ENCODE measurements around the gene AQP7.

DNA sequence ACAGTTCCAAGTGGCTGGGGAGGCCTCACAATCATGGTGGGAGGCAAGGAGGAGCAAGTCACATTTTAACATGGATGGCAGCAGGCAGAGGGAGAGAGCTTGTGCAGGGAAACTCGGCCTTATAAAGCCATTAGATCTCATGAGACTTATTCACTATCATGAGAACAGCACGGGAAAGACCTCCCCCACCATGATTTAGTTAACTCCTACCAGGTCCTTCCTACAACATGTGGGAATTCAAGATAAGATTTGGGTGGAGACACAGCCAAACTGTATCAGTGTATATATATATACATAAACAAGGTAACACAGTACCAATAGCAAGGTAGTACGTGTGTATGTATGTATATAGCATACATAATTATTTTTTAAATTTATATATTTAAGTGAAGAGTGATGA is 61.2 kb downstream of the AQP7 start:
- TF ChIP-seq, protein P1, sequence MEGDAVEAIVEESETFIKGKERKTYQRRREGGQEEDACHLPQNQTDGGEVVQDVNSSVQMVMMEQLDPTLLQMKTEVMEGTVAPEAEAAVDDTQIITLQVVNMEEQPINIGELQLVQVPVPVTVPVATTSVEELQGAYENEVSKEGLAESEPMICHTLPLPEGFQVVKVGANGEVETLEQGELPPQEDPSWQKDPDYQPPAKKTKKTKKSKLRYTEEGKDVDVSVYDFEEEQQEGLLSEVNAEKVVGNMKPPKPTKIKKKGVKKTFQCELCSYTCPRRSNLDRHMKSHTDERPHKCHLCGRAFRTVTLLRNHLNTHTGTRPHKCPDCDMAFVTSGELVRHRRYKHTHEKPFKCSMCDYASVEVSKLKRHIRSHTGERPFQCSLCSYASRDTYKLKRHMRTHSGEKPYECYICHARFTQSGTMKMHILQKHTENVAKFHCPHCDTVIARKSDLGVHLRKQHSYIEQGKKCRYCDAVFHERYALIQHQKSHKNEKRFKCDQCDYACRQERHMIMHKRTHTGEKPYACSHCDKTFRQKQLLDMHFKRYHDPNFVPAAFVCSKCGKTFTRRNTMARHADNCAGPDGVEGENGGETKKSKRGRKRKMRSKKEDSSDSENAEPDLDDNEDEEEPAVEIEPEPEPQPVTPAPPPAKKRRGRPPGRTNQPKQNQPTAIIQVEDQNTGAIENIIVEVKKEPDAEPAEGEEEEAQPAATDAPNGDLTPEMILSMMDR (IDR thresholded peaks at IDR 0.05; ENCODE audit: low read depth, low read length, missing input control), result no peak
- TF ChIP-seq, protein P2, sequence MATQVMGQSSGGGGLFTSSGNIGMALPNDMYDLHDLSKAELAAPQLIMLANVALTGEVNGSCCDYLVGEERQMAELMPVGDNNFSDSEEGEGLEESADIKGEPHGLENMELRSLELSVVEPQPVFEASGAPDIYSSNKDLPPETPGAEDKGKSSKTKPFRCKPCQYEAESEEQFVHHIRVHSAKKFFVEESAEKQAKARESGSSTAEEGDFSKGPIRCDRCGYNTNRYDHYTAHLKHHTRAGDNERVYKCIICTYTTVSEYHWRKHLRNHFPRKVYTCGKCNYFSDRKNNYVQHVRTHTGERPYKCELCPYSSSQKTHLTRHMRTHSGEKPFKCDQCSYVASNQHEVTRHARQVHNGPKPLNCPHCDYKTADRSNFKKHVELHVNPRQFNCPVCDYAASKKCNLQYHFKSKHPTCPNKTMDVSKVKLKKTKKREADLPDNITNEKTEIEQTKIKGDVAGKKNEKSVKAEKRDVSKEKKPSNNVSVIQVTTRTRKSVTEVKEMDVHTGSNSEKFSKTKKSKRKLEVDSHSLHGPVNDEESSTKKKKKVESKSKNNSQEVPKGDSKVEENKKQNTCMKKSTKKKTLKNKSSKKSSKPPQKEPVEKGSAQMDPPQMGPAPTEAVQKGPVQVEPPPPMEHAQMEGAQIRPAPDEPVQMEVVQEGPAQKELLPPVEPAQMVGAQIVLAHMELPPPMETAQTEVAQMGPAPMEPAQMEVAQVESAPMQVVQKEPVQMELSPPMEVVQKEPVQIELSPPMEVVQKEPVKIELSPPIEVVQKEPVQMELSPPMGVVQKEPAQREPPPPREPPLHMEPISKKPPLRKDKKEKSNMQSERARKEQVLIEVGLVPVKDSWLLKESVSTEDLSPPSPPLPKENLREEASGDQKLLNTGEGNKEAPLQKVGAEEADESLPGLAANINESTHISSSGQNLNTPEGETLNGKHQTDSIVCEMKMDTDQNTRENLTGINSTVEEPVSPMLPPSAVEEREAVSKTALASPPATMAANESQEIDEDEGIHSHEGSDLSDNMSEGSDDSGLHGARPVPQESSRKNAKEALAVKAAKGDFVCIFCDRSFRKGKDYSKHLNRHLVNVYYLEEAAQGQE (IDR thresholded peaks at IDR 0.05), result no peak
- no peak for TF ChIP-seq JUND (IDR thresholded peaks at IDR 0.05)
- TF ChIP-seq, protein P3, sequence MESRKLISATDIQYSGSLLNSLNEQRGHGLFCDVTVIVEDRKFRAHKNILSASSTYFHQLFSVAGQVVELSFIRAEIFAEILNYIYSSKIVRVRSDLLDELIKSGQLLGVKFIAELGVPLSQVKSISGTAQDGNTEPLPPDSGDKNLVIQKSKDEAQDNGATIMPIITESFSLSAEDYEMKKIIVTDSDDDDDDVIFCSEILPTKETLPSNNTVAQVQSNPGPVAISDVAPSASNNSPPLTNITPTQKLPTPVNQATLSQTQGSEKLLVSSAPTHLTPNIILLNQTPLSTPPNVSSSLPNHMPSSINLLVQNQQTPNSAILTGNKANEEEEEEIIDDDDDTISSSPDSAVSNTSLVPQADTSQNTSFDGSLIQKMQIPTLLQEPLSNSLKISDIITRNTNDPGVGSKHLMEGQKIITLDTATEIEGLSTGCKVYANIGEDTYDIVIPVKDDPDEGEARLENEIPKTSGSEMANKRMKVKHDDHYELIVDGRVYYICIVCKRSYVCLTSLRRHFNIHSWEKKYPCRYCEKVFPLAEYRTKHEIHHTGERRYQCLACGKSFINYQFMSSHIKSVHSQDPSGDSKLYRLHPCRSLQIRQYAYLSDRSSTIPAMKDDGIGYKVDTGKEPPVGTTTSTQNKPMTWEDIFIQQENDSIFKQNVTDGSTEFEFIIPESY (IDR thresholded peaks at IDR 0.05), result no peak
- no peak for TF ChIP-seq RXRA (IDR thresholded peaks at IDR 0.05)
- TF ChIP-seq, protein P4, sequence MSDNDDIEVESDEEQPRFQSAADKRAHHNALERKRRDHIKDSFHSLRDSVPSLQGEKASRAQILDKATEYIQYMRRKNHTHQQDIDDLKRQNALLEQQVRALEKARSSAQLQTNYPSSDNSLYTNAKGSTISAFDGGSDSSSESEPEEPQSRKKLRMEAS (IDR thresholded peaks at IDR 0.05), result no peak
- TF ChIP-seq SP1 (IDR thresholded peaks at IDR 0.05), result no peak
- no peak for TF ChIP-seq YY1 (IDR thresholded peaks at IDR 0.05)
- TF ChIP-seq TAF1 (conservative IDR thresholded peaks at IDR 0.05), result no peak
- no peak for TF ChIP-seq RAD21 (IDR thresholded peaks at IDR 0.05)
- TF ChIP-seq, protein P5, sequence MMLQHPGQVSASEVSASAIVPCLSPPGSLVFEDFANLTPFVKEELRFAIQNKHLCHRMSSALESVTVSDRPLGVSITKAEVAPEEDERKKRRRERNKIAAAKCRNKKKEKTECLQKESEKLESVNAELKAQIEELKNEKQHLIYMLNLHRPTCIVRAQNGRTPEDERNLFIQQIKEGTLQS (IDR thresholded peaks at IDR 0.05), result no peak
- no peak for TF ChIP-seq GABPA (IDR thresholded peaks at IDR 0.05 in 1 of 2, conservative IDR thresholded peaks at IDR 0.05 in 1 of 2)

Data from liver (tissue), 3 donors.